IPS-15b (cell line): ENCODE data around the gene AK8.
"Not testable (repeated sequence)": the region's sequence is repeated elsewhere in the genome, so short reads cannot be mapped to it uniquely, and the experiment has no call there.

Experiments used
- H3K27me3 ChIP-seq: one replicate; pipeline ENCODE4 v1.6.1; 2013; ENCODE audit warnings: low read length; ENCODE audit not compliant: control insufficient read depth, insufficient read depth
- H3K36me3 ChIP-seq: one replicate; pipeline ENCODE4 v1.6.1; 2013; ENCODE audit warnings: low read length; ENCODE audit not compliant: control insufficient read depth, insufficient read depth
- H3K4me1 ChIP-seq: one replicate; pipeline ENCODE4 v1.6.1; 2013; ENCODE audit warnings: mild to moderate bottlenecking, low read length; ENCODE audit not compliant: control insufficient read depth, insufficient read depth
- H3K4me3 ChIP-seq: one replicate; pipeline ENCODE4 v1.5.1; 2013; ENCODE audit warnings: low read depth, low read length
- H3K9ac ChIP-seq: one replicate; pipeline ENCODE4 v1.6.1; 2013; ENCODE audit warnings: low read depth, mild to moderate bottlenecking, low read length
- H3K9me3 ChIP-seq: one replicate; pipeline ENCODE4 v1.6.1; 2013; ENCODE audit warnings: mild to moderate bottlenecking, low read length; ENCODE audit not compliant: control insufficient read depth, insufficient read depth

Gene AK8

GRCh38 chr9:132787748-132788159 is 90.3 kb downstream of the AK8 start:
- Histone ChIP-seq H3K27me3 (peaks cover 4% of the 10 kb centered on the region), H3K9me3 (no peaks in the 10 kb centered on the region), H3K4me3 (no peak overlapping the region), H3K9ac (no peak overlapping the region), H3K4me1 (no peaks in the 10 kb centered on the region), H3K36me3 (no peaks in the 10 kb centered on the region)

GRCh38 chr9:132784286-132784830 is 93.7 kb downstream of the AK8 start:
- Histone ChIP-seq H3K9me3 (no peaks in the 10 kb centered on the region), H3K9ac (no peak overlapping the region), H3K27me3 (no peaks in the 10 kb centered on the region), H3K4me1 (peaks cover 7% of the 10 kb centered on the region), H3K4me3 (no peak overlapping the region), H3K36me3 (no peaks in the 10 kb centered on the region)

- H3K9ac ChIP-seq = no peak overlapping the region
- H3K4me3 ChIP-seq = no peak overlapping the region
- no peaks in the 10 kb centered on the region for H3K36me3 ChIP-seq
- no peaks in the 10 kb centered on the region for H3K9me3 ChIP-seq
- H3K4me1 ChIP-seq = peaks cover 7% of the 10 kb centered on the region
- no peaks in the 10 kb centered on the region for H3K27me3 ChIP-seq
These were observed 95.1 kb downstream of the AK8 start for GRCh38 chr9:132783006-132783405.

- Histone ChIP-seq H3K9me3 (no peaks in the 10 kb centered on the region), H3K4me1 (peaks cover 7% of the 10 kb centered on the region), H3K36me3 (no peaks in the 10 kb centered on the region), H3K9ac (no peak overlapping the region), H3K4me3 (no peak overlapping the region), H3K27me3 (no peaks in the 10 kb centered on the region)
These were observed 96.0 kb downstream of the AK8 start for GRCh38 chr9:132782037-132782436.

GRCh38 chr9:132780230-132781007 is 97.7 kb downstream of the AK8 start:
- H3K27me3 ChIP-seq = no peaks in the 10 kb centered on the region
- H3K9me3 ChIP-seq = no peaks in the 10 kb centered on the region
- no peak overlapping the region for H3K4me3 ChIP-seq
- H3K9ac ChIP-seq = no peak overlapping the region
- peaks cover 7% of the 10 kb centered on the region for H3K4me1 ChIP-seq
- H3K36me3 ChIP-seq = no peaks in the 10 kb centered on the region

- Histone ChIP-seq H3K36me3 (no peaks in the 10 kb centered on the region), H3K9me3 (no peaks in the 10 kb centered on the region), H3K4me1 (peaks cover 5% of the 10 kb centered on the region), H3K9ac (no peak overlapping the region), H3K4me3 (no peak overlapping the region), H3K27me3 (no peaks in the 10 kb centered on the region)
These were observed 101.2 kb downstream of the AK8 start for GRCh38 chr9:132776891-132777290.

GRCh38 chr9:132776268-132776667 is 101.8 kb downstream of the AK8 start:
- H3K4me3 ChIP-seq = no peak overlapping the region
- H3K4me1 ChIP-seq = peaks cover 5% of the 10 kb centered on the region
- no peaks in the 10 kb centered on the region for H3K9me3 ChIP-seq
- no peaks in the 10 kb centered on the region for H3K36me3 ChIP-seq
- H3K9ac ChIP-seq = no peak overlapping the region
- peaks cover 1% of the 10 kb centered on the region for H3K27me3 ChIP-seq

GRCh38 chr9:132775720-132776119 is 102.4 kb downstream of the AK8 start:
- H3K4me3 ChIP-seq = no peak overlapping the region
- H3K36me3 ChIP-seq = no peaks in the 10 kb centered on the region
- H3K27me3 ChIP-seq = peaks cover 7% of the 10 kb centered on the region
- no peaks in the 10 kb centered on the region for H3K9me3 ChIP-seq
- peaks cover 7% of the 10 kb centered on the region for H3K4me1 ChIP-seq
- H3K9ac ChIP-seq = no peak overlapping the region

GRCh38 chr9:132774886-132775285 is 103.2 kb downstream of the AK8 start:
- Histone ChIP-seq H3K9me3 (no peaks in the 10 kb centered on the region), H3K36me3 (no peaks in the 10 kb centered on the region), H3K27me3 (peaks cover 7% of the 10 kb centered on the region), H3K4me1 (peaks cover 3% of the 10 kb centered on the region), H3K4me3 (no peak overlapping the region), H3K9ac (no peak overlapping the region)

GRCh38 chr9:132773764-132774339 is 104.2 kb downstream of the AK8 start:
- H3K36me3 ChIP-seq = no peaks in the 10 kb centered on the region
- H3K4me3 ChIP-seq = no peak overlapping the region
- no peak overlapping the region for H3K9ac ChIP-seq
- peaks cover 3% of the 10 kb centered on the region for H3K4me1 ChIP-seq
- no peaks in the 10 kb centered on the region for H3K9me3 ChIP-seq
- H3K27me3 ChIP-seq = peaks cover 7% of the 10 kb centered on the region

- H3K27me3 ChIP-seq = peaks cover 7% of the 10 kb centered on the region
- H3K9me3 ChIP-seq = no peaks in the 10 kb centered on the region
- H3K36me3 ChIP-seq = no peaks in the 10 kb centered on the region
- no peak overlapping the region for H3K9ac ChIP-seq
- H3K4me1 ChIP-seq = peaks cover 5% of the 10 kb centered on the region
- no peak overlapping the region for H3K4me3 ChIP-seq
These were observed 105.0 kb downstream of the AK8 start for GRCh38 chr9:132773093-132773492.

- not testable (repeated sequence) for H3K27me3 ChIP-seq, H3K9ac ChIP-seq, H3K4me3 ChIP-seq, H3K36me3 ChIP-seq, H3K9me3 ChIP-seq, H3K4me1 ChIP-seq
These were observed 106.3 kb downstream of the AK8 start for GRCh38 chr9:132771752-132772151.
